H9 (cell line): ENCODE results near the gene PLIN4. TPM values are rescaled to one million over a fixed set of nuclear protein-coding genes. Genes with fewer than 3 reads are reported as not detected.

Experiments
- DNase-seq: peaks from one replicate; pipeline ENCODE4 v3.0.0-alpha.2; 2017
- H2AFZ ChIP-seq: one replicate; pipeline ENCODE4 v1.6.1; 2013; ENCODE audit warnings: mild to moderate bottlenecking, low read length, control low read depth, moderate library complexity
- H2AK5ac ChIP-seq: 2 replicates; pipeline ENCODE4 v1.6.1; 2013; ENCODE audit warnings: low read length, control low read depth, mixed read lengths; ENCODE audit not compliant: insufficient read length
- H2BK120ac ChIP-seq: one replicate; pipeline ENCODE4 v1.6.1; 2013; ENCODE audit warnings: low read depth, mild to moderate bottlenecking, low read length, control low read depth, inconsistent platforms; ENCODE audit not compliant: poor library complexity, severe bottlenecking
- H2BK12ac ChIP-seq: 2 replicates; pipeline ENCODE4 v1.6.1; 2013; ENCODE audit warnings: low read length, control low read depth, mixed read lengths, low read depth; ENCODE audit not compliant: insufficient read length
- H2BK15ac ChIP-seq: 2 replicates; pipeline ENCODE4 v1.6.1; 2013; ENCODE audit warnings: low read depth, low read length, control low read depth
- H2BK20ac ChIP-seq: one replicate; pipeline ENCODE4 v1.6.1; 2013; ENCODE audit warnings: low read depth, mild to moderate bottlenecking, low read length, control low read depth, inconsistent platforms; ENCODE audit not compliant: poor library complexity, severe bottlenecking
- H2BK5ac ChIP-seq: 2 replicates; pipeline ENCODE4 v1.6.1; 2013; ENCODE audit warnings: low read length, control low read depth, mixed read lengths; ENCODE audit not compliant: insufficient read length
- H3K14ac ChIP-seq: 2 replicates; pipeline ENCODE4 v1.6.1; 2013; ENCODE audit warnings: low read length, control low read depth; ENCODE audit not compliant: insufficient read depth
- H3K18ac ChIP-seq: 2 replicates; pipeline ENCODE4 v1.6.1; 2013; ENCODE audit warnings: low read depth, mild to moderate bottlenecking, mixed read lengths, low read length, control low read depth; ENCODE audit not compliant: insufficient read length
- H3K23ac ChIP-seq: 2 replicates; pipeline ENCODE4 v1.6.1; 2013; ENCODE audit warnings: low read length, control low read depth, mixed read lengths, low read depth; ENCODE audit not compliant: insufficient read length
- H3K23me2 ChIP-seq: 2 replicates; pipeline ENCODE4 v1.6.1; 2013; ENCODE audit warnings: low read depth, mild to moderate bottlenecking, mixed read lengths, low read length, control low read depth; ENCODE audit not compliant: insufficient read length, poor library complexity, severe bottlenecking
- H3K27ac ChIP-seq: 2 replicates; pipeline ENCODE4 v1.5.1; 2013; ENCODE audit warnings: low read length, control low read depth, mixed read lengths, low read depth; ENCODE audit not compliant: insufficient read length
- H3K27me3 ChIP-seq: 2 replicates; pipeline ENCODE4 v1.6.1; 2013; ENCODE audit warnings: low read length, control low read depth, inconsistent platforms; ENCODE audit not compliant: insufficient read depth
- H3K4ac ChIP-seq: 2 replicates; pipeline ENCODE4 v1.6.1; 2013; ENCODE audit warnings: low read depth, mild to moderate bottlenecking, control low read depth, inconsistent platforms, low read length, moderate library complexity
- H3K4me1 ChIP-seq: 2 replicates; pipeline ENCODE4 v1.6.1; 2013; ENCODE audit warnings: low read length, control low read depth, inconsistent platforms; ENCODE audit not compliant: insufficient read depth
- H3K4me2 ChIP-seq: 2 replicates; pipeline ENCODE4 v1.6.1; 2013; ENCODE audit warnings: low read length, control low read depth, mixed read lengths; ENCODE audit not compliant: insufficient read length, insufficient read depth
- H3K56ac ChIP-seq: 2 replicates; pipeline ENCODE4 v1.6.1; 2013; ENCODE audit warnings: low read depth, mild to moderate bottlenecking, mixed read lengths, low read length, control low read depth; ENCODE audit not compliant: insufficient read length
- H3K79me1 ChIP-seq: 2 replicates; pipeline ENCODE4 v1.6.1; 2013; ENCODE audit warnings: low read depth, mild to moderate bottlenecking, moderate library complexity, low read length, control low read depth, inconsistent platforms; ENCODE audit not compliant: insufficient read depth, poor library complexity, severe bottlenecking
- H3K79me2 ChIP-seq: 2 replicates; pipeline ENCODE4 v1.6.1; 2013; ENCODE audit warnings: low read length, control low read depth, inconsistent platforms; ENCODE audit not compliant: insufficient read depth
- H3K9ac ChIP-seq: 2 replicates; pipeline ENCODE4 v1.6.1; 2013; ENCODE audit warnings: low read length, control low read depth, mixed read lengths; ENCODE audit not compliant: insufficient read length; ENCODE audit errors: extremely low read depth
- H3K9me3 ChIP-seq: one replicate; pipeline ENCODE4 v1.6.1; 2013; ENCODE audit warnings: low read depth, low read length, inconsistent platforms; ENCODE audit not compliant: control insufficient read depth
- H3T11ph ChIP-seq: one replicate; pipeline ENCODE4 v1.6.1; 2013; ENCODE audit warnings: mild to moderate bottlenecking, low read length, control low read depth, inconsistent platforms
- H4K20me1 ChIP-seq: one replicate; pipeline ENCODE4 v1.6.1; 2013; ENCODE audit not compliant: control insufficient read depth, insufficient read length, insufficient read depth
- H4K5ac ChIP-seq: 2 replicates; pipeline ENCODE4 v1.6.1; 2013; ENCODE audit warnings: low read depth, mild to moderate bottlenecking, mixed read lengths, low read length, control low read depth; ENCODE audit not compliant: insufficient read length
- H4K8ac ChIP-seq: replicated peaks from 2 replicates; pipeline ENCODE4 v1.6.1; 2013; ENCODE audit warnings: low read length, control low read depth, mixed read lengths, low read depth; ENCODE audit not compliant: insufficient read length
- H4K91ac ChIP-seq: 2 replicates; pipeline ENCODE4 v1.6.1; 2013; ENCODE audit warnings: low read depth, mild to moderate bottlenecking, moderate library complexity, mixed read lengths, low read length, control low read depth; ENCODE audit not compliant: insufficient read length
- H3K27ac Mint-ChIP-seq, 3 experiments: 2 replicates in 2 of 3; 3 replicates in 1 of 3; pipeline ENCODE4 v1.8.0; 2020 to 2021; ENCODE audit warnings: mixed read lengths in 3 of 3, mild to moderate bottlenecking in 1 of 3, moderate library complexity in 1 of 3
- H3K27me3 Mint-ChIP-seq: 2 replicates; pipeline ENCODE4 v1.8.0; 2021; ENCODE audit warnings: low read depth, mild to moderate bottlenecking, moderate library complexity, mixed read lengths
- H3K36me3 Mint-ChIP-seq, 3 experiments: 2 replicates in 2 of 3; 3 replicates in 1 of 3; pipeline ENCODE4 v1.8.0; 2020 to 2021; ENCODE audit warnings: low read depth in 3 of 3, mixed read lengths in 3 of 3; ENCODE audit not compliant: insufficient read depth in 1 of 3
- H3K4me1 Mint-ChIP-seq, 2 experiments: 2 replicates each; pipeline ENCODE4 v1.8.0; 2020; ENCODE audit warnings: mixed read lengths in 2 of 2
- H3K4me3 Mint-ChIP-seq, 2 experiments: 2 replicates in 1 of 2; 3 replicates in 1 of 2; pipeline ENCODE4 v1.8.0; 2020 to 2021; ENCODE audit warnings: mild to moderate bottlenecking in 2 of 2, mixed read lengths in 2 of 2, moderate library complexity in 1 of 2
- H3K9me3 Mint-ChIP-seq, 2 experiments: 2 replicates in 1 of 2; 3 replicates in 1 of 2; pipeline ENCODE4 v1.8.0; 2020; ENCODE audit warnings: mild to moderate bottlenecking in 2 of 2, mixed read lengths in 2 of 2, moderate library complexity in 1 of 2
- WGBS: extraction: QIAGEN DNeasy Blood & Tissue Kit; methylation state at CpG from one replicate; pipeline ENCODE4 v1.1.7; 2013; ENCODE audit warnings: missing lambda C conversion rate, low lambda C conversion rate, mixed read lengths; ENCODE audit not compliant: insufficient read length; ENCODE audit errors: extremely low coverage; 5-methylcytosine and 5-hydroxymethylcytosine counted together
- total RNA-seq: library from RNA; stranded (reverse); gene quantifications from 2 replicates; pipeline ENCODE4 v1.2.1, GENCODE V29; 2021
- TF ChIP-seq, protein P1 (sequence below): fragments of 200-600 bp; sonication (generic); conservative IDR thresholded peaks from 3 replicates; pipeline ENCODE4 v1.8.0; 2021; ENCODE audit warnings: antibody characterized with exemption, mild to moderate bottlenecking

PLIN4 gene
- total RNA-seq, 1 experiment from 2014 or later, result 1.1 TPM

DNA sequence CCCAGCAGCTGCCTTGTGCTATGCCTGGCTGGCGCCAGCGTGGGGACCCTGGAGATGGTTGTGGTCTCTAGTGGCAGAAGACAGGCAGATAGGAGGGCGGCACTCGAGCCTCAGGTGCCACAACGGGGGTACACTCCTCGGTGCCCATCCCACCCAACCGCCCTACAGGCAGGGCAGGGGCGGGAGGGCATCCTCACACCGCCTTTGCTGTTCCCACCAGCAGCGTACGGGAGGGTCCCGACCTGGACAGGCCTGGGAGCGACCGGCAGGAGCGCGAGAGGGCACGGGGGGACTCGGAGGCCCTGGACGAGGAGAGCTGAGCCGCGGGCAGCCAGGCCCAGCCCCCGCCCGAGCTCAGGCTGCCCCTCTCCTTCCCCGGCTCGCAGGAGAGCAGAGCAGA is 16.6 kb downstream of the PLIN4 start:
- H3K18ac ChIP-seq, result no peak overlapping the region
- H3K9me3 Mint-ChIP-seq, result no peaks in the 10 kb centered on the region
- no peak overlapping the region for H2AK5ac ChIP-seq
- DNase-seq, result no peak
- no peak overlapping the region for H2BK120ac ChIP-seq
- no peak overlapping the region for H3K27ac ChIP-seq
- no peak overlapping the region for H3T11ph ChIP-seq
- no peak overlapping the region for H3K27ac Mint-ChIP-seq
- H3K79me2 ChIP-seq, result no peaks in the 10 kb centered on the region
- WGBS, result no CpG with 5 or more reads among the region's 25 CpGs
- H2AFZ ChIP-seq, result no peak overlapping the region
- H3K4me1 ChIP-seq, result no peaks in the 10 kb centered on the region
- H2BK5ac ChIP-seq, result no peak overlapping the region
- H4K8ac ChIP-seq, result no peak overlapping the region
- H3K14ac ChIP-seq, result no peak overlapping the region
- H3K27me3 ChIP-seq, result no peaks in the 10 kb centered on the region
- no peak overlapping the region for H4K5ac ChIP-seq
- H3K4me2 ChIP-seq, result no peak overlapping the region
- H3K9ac ChIP-seq, result no peak overlapping the region
- no peak overlapping the region for H3K4me3 Mint-ChIP-seq
- H4K20me1 ChIP-seq, result no peaks in the 10 kb centered on the region
- peaks cover 20 to 61% (median 57%) of the 10 kb centered on the region in 3 experiments; a peak in 6 of 7 replicates for H3K36me3 Mint-ChIP-seq
- H3K56ac ChIP-seq, result no peak overlapping the region
- H2BK12ac ChIP-seq, result no peak overlapping the region
- H3K4ac ChIP-seq, result no peak overlapping the region
- TF ChIP-seq, protein P1, sequence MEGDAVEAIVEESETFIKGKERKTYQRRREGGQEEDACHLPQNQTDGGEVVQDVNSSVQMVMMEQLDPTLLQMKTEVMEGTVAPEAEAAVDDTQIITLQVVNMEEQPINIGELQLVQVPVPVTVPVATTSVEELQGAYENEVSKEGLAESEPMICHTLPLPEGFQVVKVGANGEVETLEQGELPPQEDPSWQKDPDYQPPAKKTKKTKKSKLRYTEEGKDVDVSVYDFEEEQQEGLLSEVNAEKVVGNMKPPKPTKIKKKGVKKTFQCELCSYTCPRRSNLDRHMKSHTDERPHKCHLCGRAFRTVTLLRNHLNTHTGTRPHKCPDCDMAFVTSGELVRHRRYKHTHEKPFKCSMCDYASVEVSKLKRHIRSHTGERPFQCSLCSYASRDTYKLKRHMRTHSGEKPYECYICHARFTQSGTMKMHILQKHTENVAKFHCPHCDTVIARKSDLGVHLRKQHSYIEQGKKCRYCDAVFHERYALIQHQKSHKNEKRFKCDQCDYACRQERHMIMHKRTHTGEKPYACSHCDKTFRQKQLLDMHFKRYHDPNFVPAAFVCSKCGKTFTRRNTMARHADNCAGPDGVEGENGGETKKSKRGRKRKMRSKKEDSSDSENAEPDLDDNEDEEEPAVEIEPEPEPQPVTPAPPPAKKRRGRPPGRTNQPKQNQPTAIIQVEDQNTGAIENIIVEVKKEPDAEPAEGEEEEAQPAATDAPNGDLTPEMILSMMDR, result no peak
- H3K9me3 ChIP-seq, result no peaks in the 10 kb centered on the region
- H3K27me3 Mint-ChIP-seq, result peaks cover 5% of the 10 kb centered on the region
- no peaks in the 10 kb centered on the region for H3K23me2 ChIP-seq
- no peaks in the 10 kb centered on the region for H3K79me1 ChIP-seq
- H4K91ac ChIP-seq, result no peak overlapping the region
- no peaks in the 10 kb centered on the region for H3K4me1 Mint-ChIP-seq
- no peak overlapping the region for H2BK15ac ChIP-seq
- no peak overlapping the region for H3K23ac ChIP-seq
- no peak overlapping the region for H2BK20ac ChIP-seq
